Measurements from ENCODE around the gene CCDC12.

CCDC12 gene

GRCh38 chr3:46895761-46896160 is 80.8 kb downstream of the CCDC12 start:
- DNase-seq (ENCODE audit: low read depth in 4 of 4, low spot score in 1 of 4): no peak

GRCh38 chr3:46895204-46895660 is 81.3 kb downstream of the CCDC12 start:
- peak; percentile 50 to 66 (median 63) for DNase-seq (ENCODE audit: low read depth in 4 of 4, low spot score in 1 of 4)

- DNase-seq (ENCODE audit: low read depth in 4 of 4, low spot score in 1 of 4): no peak
These were observed 82.3 kb downstream of the CCDC12 start for GRCh38 chr3:46894256-46894655.

GRCh38 chr3:46893763-46894162 is 82.8 kb downstream of the CCDC12 start:
- no peak for DNase-seq (ENCODE audit: low read depth in 4 of 4, low spot score in 1 of 4)

GRCh38 chr3:46893146-46893748 is 83.3 kb downstream of the CCDC12 start:
- no peak for DNase-seq (ENCODE audit: low read depth in 4 of 4, low spot score in 1 of 4)

GRCh38 chr3:46892285-46893145 is 84.0 kb downstream of the CCDC12 start:
- no peak for DNase-seq (ENCODE audit: low read depth in 4 of 4, low spot score in 1 of 4)

GRCh38 chr3:46891132-46891531 is 85.4 kb downstream of the CCDC12 start:
- DNase-seq (ENCODE audit: low read depth in 4 of 4, low spot score in 1 of 4): no peak

GRCh38 chr3:46890132-46890531 is 86.4 kb downstream of the CCDC12 start:
- DNase-seq (ENCODE audit: low read depth in 4 of 4, low spot score in 1 of 4): no peak

GRCh38 chr3:46889381-46890110 is 87.0 kb downstream of the CCDC12 start:
- no peak for DNase-seq (ENCODE audit: low read depth in 4 of 4, low spot score in 1 of 4)

GRCh38 chr3:46888705-46889104 is 87.8 kb downstream of the CCDC12 start:
- DNase-seq (ENCODE audit: low read depth in 4 of 4, low spot score in 1 of 4): no peak

- DNase-seq (ENCODE audit: low read depth in 4 of 4, low spot score in 1 of 4): no peak
These were observed 88.5 kb downstream of the CCDC12 start for GRCh38 chr3:46887980-46888494.

GRCh38 chr3:46885612-46886011 is 90.9 kb downstream of the CCDC12 start:
- DNase-seq (ENCODE audit: low read depth in 4 of 4, low spot score in 1 of 4): no peak

- DNase-seq (ENCODE audit: low read depth in 4 of 4, low spot score in 1 of 4): no peak
These were observed 91.6 kb downstream of the CCDC12 start for GRCh38 chr3:46884929-46885328.

GRCh38 chr3:46884427-46884826 is 92.1 kb downstream of the CCDC12 start:
- no peak for DNase-seq (ENCODE audit: low read depth in 4 of 4, low spot score in 1 of 4)

- DNase-seq (ENCODE audit: low read depth in 4 of 4, low spot score in 1 of 4): no peak
These were observed 92.7 kb downstream of the CCDC12 start for GRCh38 chr3:46883830-46884185.

GRCh38 chr3:46883054-46883829 is 93.3 kb downstream of the CCDC12 start:
- no peak for DNase-seq (ENCODE audit: low read depth in 4 of 4, low spot score in 1 of 4)

GRCh38 chr3:46882377-46883053 is 94.0 kb downstream of the CCDC12 start:
- DNase-seq (ENCODE audit: low read depth in 4 of 4, low spot score in 1 of 4): no peak

- no peak for DNase-seq (ENCODE audit: low read depth in 4 of 4, low spot score in 1 of 4)
These were observed 94.8 kb downstream of the CCDC12 start for GRCh38 chr3:46881596-46882376.

GRCh38 chr3:46880884-46881595 is 95.5 kb downstream of the CCDC12 start:
- DNase-seq (ENCODE audit: low read depth in 4 of 4, low spot score in 1 of 4): no peak

Data from stimulated activated CD4-positive, alpha-beta T cell treated with anti-CD3 and anti-CD28 coated beads, Interleukin-1b, Interleukin-23, amount 100 ng/mL, for 24 hours (primary cell).